ENCODE measurements around the gene OR2T10. TPM values are rescaled to one million over a fixed set of nuclear protein-coding genes. Genes with fewer than 3 reads are reported as not detected.

Gene OR2T10
- polyA plus RNA-seq, 1 donor from 2014 or later, result not detected

DNA sequence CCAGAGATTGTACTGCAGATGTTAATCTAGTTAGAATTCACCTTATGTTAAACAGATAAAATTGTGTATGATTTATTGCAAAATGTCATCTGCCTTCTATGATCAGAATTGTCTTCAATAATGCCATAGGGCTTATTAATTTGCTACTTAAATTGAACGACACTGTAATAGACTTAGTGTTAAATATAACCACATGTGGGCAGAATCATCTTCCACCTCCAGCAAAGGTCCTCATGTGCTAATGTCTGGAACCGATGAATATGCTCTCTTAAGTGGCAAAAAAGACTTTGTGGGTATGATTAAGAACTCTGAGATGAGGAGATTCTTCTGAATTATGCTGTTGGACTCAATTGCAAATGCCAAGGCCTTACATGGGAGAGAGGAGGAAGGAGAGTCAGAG is 33.1 kb upstream of the OR2T10 start:
- H3K9ac ChIP-seq (ENCODE audit: low read length), result no peak overlapping the region
- H3K27ac ChIP-seq (ENCODE audit: low read length), result no peak overlapping the region
- no peak for TF ChIP-seq POLR2AphosphoS5 (IDR thresholded peaks at IDR 0.05)
- TF ChIP-seq, protein P1, sequence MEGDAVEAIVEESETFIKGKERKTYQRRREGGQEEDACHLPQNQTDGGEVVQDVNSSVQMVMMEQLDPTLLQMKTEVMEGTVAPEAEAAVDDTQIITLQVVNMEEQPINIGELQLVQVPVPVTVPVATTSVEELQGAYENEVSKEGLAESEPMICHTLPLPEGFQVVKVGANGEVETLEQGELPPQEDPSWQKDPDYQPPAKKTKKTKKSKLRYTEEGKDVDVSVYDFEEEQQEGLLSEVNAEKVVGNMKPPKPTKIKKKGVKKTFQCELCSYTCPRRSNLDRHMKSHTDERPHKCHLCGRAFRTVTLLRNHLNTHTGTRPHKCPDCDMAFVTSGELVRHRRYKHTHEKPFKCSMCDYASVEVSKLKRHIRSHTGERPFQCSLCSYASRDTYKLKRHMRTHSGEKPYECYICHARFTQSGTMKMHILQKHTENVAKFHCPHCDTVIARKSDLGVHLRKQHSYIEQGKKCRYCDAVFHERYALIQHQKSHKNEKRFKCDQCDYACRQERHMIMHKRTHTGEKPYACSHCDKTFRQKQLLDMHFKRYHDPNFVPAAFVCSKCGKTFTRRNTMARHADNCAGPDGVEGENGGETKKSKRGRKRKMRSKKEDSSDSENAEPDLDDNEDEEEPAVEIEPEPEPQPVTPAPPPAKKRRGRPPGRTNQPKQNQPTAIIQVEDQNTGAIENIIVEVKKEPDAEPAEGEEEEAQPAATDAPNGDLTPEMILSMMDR (IDR thresholded peaks at IDR 0.05; ENCODE audit: poor library complexity, severe bottlenecking), result no peak
- TF ChIP-seq SMC3 (conservative IDR thresholded peaks at IDR 0.05; ENCODE audit: poor library complexity), result no peak
- no peak for TF ChIP-seq MXI1 (conservative IDR thresholded peaks at IDR 0.05; ENCODE audit: poor library complexity, severe bottlenecking)
- no peak for TF ChIP-seq EZH2 (IDR thresholded peaks at IDR 0.05; ENCODE audit: borderline replicate concordance, insufficient read depth, low read length, poor library complexity, severe bottlenecking)
- TF ChIP-seq, protein P2, sequence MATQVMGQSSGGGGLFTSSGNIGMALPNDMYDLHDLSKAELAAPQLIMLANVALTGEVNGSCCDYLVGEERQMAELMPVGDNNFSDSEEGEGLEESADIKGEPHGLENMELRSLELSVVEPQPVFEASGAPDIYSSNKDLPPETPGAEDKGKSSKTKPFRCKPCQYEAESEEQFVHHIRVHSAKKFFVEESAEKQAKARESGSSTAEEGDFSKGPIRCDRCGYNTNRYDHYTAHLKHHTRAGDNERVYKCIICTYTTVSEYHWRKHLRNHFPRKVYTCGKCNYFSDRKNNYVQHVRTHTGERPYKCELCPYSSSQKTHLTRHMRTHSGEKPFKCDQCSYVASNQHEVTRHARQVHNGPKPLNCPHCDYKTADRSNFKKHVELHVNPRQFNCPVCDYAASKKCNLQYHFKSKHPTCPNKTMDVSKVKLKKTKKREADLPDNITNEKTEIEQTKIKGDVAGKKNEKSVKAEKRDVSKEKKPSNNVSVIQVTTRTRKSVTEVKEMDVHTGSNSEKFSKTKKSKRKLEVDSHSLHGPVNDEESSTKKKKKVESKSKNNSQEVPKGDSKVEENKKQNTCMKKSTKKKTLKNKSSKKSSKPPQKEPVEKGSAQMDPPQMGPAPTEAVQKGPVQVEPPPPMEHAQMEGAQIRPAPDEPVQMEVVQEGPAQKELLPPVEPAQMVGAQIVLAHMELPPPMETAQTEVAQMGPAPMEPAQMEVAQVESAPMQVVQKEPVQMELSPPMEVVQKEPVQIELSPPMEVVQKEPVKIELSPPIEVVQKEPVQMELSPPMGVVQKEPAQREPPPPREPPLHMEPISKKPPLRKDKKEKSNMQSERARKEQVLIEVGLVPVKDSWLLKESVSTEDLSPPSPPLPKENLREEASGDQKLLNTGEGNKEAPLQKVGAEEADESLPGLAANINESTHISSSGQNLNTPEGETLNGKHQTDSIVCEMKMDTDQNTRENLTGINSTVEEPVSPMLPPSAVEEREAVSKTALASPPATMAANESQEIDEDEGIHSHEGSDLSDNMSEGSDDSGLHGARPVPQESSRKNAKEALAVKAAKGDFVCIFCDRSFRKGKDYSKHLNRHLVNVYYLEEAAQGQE (IDR thresholded peaks at IDR 0.05; ENCODE audit: borderline replicate concordance), result no peak
- no peak for TF ChIP-seq TAF1 (IDR thresholded peaks at IDR 0.05; ENCODE audit: low read depth)
- no peak for TF ChIP-seq RAD21 (conservative IDR thresholded peaks at IDR 0.05)
- no peak for TF ChIP-seq EP300 (conservative IDR thresholded peaks at IDR 0.05; ENCODE audit: poor library complexity, severe bottlenecking)
- H3K9me3 ChIP-seq (ENCODE audit: low read length), result peaks cover 6% of the 10 kb centered on the region
- no peaks in the 10 kb centered on the region for H3K36me3 ChIP-seq (ENCODE audit: insufficient read depth, low read length)
- no peaks in the 10 kb centered on the region for H3K79me2 ChIP-seq (replicated peaks; ENCODE audit: insufficient read depth, low read length)
- H3K4me3 ChIP-seq (ENCODE audit: low read length), result no peak overlapping the region
- no peak overlapping the region for H2AFZ ChIP-seq (ENCODE audit: low read depth, low read length)
- no peaks in the 10 kb centered on the region for H3K27me3 ChIP-seq (ENCODE audit: insufficient read depth, low read depth, low read length)
- H3K4me2 ChIP-seq (ENCODE audit: low read length), result no peak overlapping the region
- H3F3A ChIP-seq (ENCODE audit: insufficient read depth, low read length, poor library complexity, severe bottlenecking), result no peaks in the 10 kb centered on the region
- H4K20me1 ChIP-seq (ENCODE audit: insufficient read depth), result no peaks in the 10 kb centered on the region
- H3K9me2 ChIP-seq (ENCODE audit: insufficient read depth, low read length), result no peaks in the 10 kb centered on the region

DNA sequence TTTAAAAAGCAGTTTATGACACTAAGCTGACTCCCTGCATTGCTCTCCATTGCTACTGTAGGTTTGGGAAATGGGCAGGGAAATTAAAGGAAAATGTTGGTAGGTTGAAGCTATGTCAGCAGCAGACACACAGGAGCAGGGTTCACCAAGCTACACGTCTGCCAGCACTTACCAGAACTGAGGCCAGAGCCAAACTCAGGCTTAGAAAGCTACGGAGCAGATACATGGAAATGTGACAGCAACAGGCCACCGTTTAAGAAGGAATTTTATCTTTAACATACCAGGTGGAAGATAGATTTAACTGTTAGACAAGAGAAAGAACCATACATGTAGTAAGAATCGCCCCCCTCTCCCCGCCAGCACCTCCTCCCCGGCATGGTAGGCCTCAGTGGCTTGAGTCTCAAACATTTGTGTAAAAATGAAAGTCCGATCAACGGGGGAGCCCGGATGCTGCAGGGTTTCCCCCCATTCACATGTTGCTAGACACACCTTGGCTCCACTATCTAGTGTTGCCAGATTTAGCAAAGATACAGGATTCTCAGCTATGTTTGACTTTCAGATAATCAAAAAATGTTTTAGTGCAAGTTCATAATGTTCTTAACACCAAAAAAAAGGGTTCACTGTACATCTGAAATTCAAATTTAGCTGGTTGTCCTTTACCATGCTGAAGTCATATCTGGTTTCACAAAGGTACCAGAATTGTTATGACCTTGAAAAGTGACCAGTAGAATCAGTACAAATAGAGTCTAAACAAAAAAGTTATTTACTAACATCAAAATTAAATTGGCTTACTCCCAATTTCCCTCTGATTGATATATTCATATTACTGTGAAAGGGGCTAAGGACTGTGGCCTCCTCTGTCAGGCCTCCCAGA is 30.7 kb upstream of the OR2T10 start:
- Histone ChIP-seq H2AFZ (ENCODE audit: low read depth, low read length) (no peak overlapping the region), H3K4me3 (ENCODE audit: low read length) (no peak overlapping the region), H4K20me1 (ENCODE audit: insufficient read depth) (no peaks in the 10 kb centered on the region), H3F3A (ENCODE audit: insufficient read depth, low read length, poor library complexity, severe bottlenecking) (no peaks in the 10 kb centered on the region), H3K79me2 (replicated peaks; ENCODE audit: insufficient read depth, low read length) (no peaks in the 10 kb centered on the region), H3K27ac (ENCODE audit: low read length) (no peak overlapping the region), H3K4me2 (ENCODE audit: low read length) (no peak overlapping the region), H3K36me3 (ENCODE audit: insufficient read depth, low read length) (no peaks in the 10 kb centered on the region), H3K9ac (ENCODE audit: low read length) (no peak overlapping the region), H3K9me3 (ENCODE audit: low read length) (peaks cover 6% of the 10 kb centered on the region), H3K27me3 (ENCODE audit: insufficient read depth, low read depth, low read length) (no peaks in the 10 kb centered on the region), H3K9me2 (ENCODE audit: insufficient read depth, low read length) (no peaks in the 10 kb centered on the region)
- TF ChIP-seq EP300 (conservative IDR thresholded peaks at IDR 0.05; ENCODE audit: poor library complexity, severe bottlenecking) (no peak), MXI1 (conservative IDR thresholded peaks at IDR 0.05; ENCODE audit: poor library complexity, severe bottlenecking) (no peak), POLR2AphosphoS5 (IDR thresholded peaks at IDR 0.05) (no peak), TAF1 (IDR thresholded peaks at IDR 0.05; ENCODE audit: low read depth) (no peak)
